HepG2 (cell line): ENCODE data around the gene MLX. TPM values are rescaled to one million over a fixed set of nuclear protein-coding genes. Genes with fewer than 3 reads are reported as not detected.

Source experiments
- BORCS8-MEF2B ChIP-seq: sonication (generic); formaldehyde crosslinking; IDR thresholded peaks from 2 replicates; pipeline ENCODE4 v1.8.0; 2022; ENCODE audit warnings: mild to moderate bottlenecking, missing genetic modification reagents
- CCDC6 ChIP-seq: sonication (generic); formaldehyde crosslinking; IDR thresholded peaks from 2 replicates; pipeline ENCODE4 v1.8.1; 2022; ENCODE audit warnings: mild to moderate bottlenecking, missing genetic modification reagents, moderate library complexity
- FOXA3 ChIP-seq: IDR thresholded peaks from 2 replicates; pipeline ENCODE4 v1.6.1; 2016; ENCODE audit warnings: missing genetic modification reagents, missing compliant biosample characterization
- GATAD2A ChIP-seq: IDR thresholded peaks from 2 replicates; pipeline ENCODE4 v1.6.1; 2016
- IRF2 ChIP-seq: IDR thresholded peaks from 2 replicates; pipeline ENCODE4 v1.6.1; 2018; ENCODE audit warnings: missing genetic modification reagents, missing compliant biosample characterization
- MEIS1 ChIP-seq: sonication (generic); formaldehyde crosslinking; IDR thresholded peaks from 2 replicates; pipeline ENCODE4 v1.9.0; 2021; ENCODE audit warnings: mild to moderate bottlenecking, missing genetic modification reagents, moderate library complexity, borderline replicate concordance
- NFATC3 ChIP-seq: sonication (generic); formaldehyde crosslinking; IDR thresholded peaks from 2 replicates; pipeline ENCODE4 v1.5.1; 2020; ENCODE audit warnings: mild to moderate bottlenecking, missing genetic modification reagents
- NFYC ChIP-seq: IDR thresholded peaks from 2 replicates; pipeline ENCODE4 v1.6.1; 2016; ENCODE audit warnings: missing genetic modification reagents, missing compliant biosample characterization
- TSC22D2 ChIP-seq: sonication (generic); formaldehyde crosslinking; IDR thresholded peaks from 2 replicates; pipeline ENCODE4 v1.5.1; 2020; ENCODE audit warnings: missing genetic modification reagents, mild to moderate bottlenecking, borderline replicate concordance
- YEATS2 ChIP-seq: sonication (generic); formaldehyde crosslinking; IDR thresholded peaks from 2 replicates; pipeline ENCODE4 v1.4.0; 2020; ENCODE audit warnings: missing genetic modification reagents, borderline replicate concordance
- YEATS4 ChIP-seq: sonication (generic); formaldehyde crosslinking; IDR thresholded peaks from 2 replicates; pipeline ENCODE4 v1.4.0; 2020; ENCODE audit warnings: missing genetic modification reagents, borderline replicate concordance
- ZNF652 ChIP-seq: IDR thresholded peaks from 2 replicates; pipeline ENCODE4 v1.6.1; 2016; ENCODE audit warnings: low read depth, borderline replicate concordance
- polyA plus RNA-seq, 8 experiments: library from polyadenylated mRNA; depleted of rRNA in 3 of 8; stranded (reverse) in 7 of 8; unstranded in 1 of 8; fragments of >200 nt; fragmentation: Illumina TruSeq in 4 of 8; extraction: Trizol in 4 of 8; gene quantifications; 2 replicates each; pipeline versions ENCODE4 v1.2.1 to v1.2.3, GENCODE V29; 2011 to 2016; ENCODE audit warnings: low read depth in 4 of 8, missing spikeins in 1 of 8, mixed read lengths in 1 of 8; ENCODE audit not compliant: insufficient read depth in 1 of 8
- total RNA-seq, 5 experiments: library from RNA; depleted of rRNA; stranded (reverse); fragments of >200 nt; fragmentation: Illumina TruSeq; extraction: Trizol; gene quantifications; 2 replicates each; pipeline ENCODE4 v1.2.3, GENCODE V29; 2016; ENCODE audit warnings: low read depth in 1 of 5
- TF ChIP-seq, protein P1 (sequence below): IDR thresholded peaks from 2 replicates; pipeline ENCODE4 v1.6.1; 2016; ENCODE audit warnings: mild to moderate bottlenecking, missing biosample characterization, missing genetic modification reagents
- TF ChIP-seq, protein P2 (sequence below): sonication (generic); formaldehyde crosslinking; IDR thresholded peaks from 2 replicates; pipeline ENCODE4 v1.4.0; 2020; ENCODE audit warnings: mild to moderate bottlenecking, missing genetic modification reagents, borderline replicate concordance

The MLX gene
- total and polyA plus RNA-seq, 2 of the 13 experiments (the other 11 are each of a cell fraction or from before 2014, with no cell fraction given) = 38.9 to 74.4 TPM

DNA sequence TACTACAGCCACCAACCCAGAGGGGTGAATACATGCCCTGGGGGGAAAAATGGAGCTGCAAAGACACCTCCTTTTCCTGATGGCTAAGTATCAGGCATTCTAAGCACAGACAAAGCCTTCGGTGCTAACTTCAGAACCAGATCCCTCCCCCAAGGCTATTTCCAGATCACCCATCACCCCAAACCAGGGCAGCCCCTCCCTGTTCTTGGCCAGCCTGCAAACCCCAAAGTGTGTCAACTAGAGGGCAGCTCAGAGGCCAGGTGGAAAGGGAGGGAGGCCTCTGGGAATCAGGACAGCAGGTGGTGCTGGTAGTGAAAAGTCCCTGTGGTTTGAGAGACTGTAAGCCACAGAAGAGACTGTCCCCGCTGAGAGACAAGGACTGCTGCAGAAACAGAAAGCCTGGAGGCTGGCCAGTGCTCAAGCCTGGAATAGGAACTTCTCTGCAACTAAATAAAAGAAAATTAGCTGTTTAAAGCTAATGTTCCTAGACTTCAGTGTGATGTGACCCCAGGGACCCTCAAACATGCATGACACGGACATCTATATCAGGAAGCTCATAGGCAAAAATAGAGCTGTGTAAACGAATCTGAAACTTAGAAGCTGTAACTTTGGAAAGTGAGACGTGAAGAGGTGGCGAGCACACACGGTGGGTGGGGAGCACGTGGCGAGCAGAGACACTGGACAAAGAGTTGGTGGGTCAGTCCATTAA is 51.7 kb downstream of the MLX start (continued):
- TF ChIP-seq, protein P1, sequence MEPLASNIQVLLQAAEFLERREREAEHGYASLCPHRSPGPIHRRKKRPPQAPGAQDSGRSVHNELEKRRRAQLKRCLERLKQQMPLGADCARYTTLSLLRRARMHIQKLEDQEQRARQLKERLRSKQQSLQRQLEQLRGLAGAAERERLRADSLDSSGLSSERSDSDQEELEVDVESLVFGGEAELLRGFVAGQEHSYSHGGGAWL = 0 out of 2 replicates have a peak, but pooled peaks have one; percentile 22
- TF ChIP-seq GATAD2A (CRISPR knock-in tag) (peak; percentile 68), FOXA3 (CRISPR knock-in tag) (peak; percentile 44; the same call in 1 of the 2 replicates), YEATS4 (0 out of 2 replicates have a peak, but pooled peaks have one; percentile 16), NFYC (peak; percentile 51), TSC22D2 (CRISPR knock-in tag) (peak; percentile 68; the same call in 1 of the 2 replicates), CCDC6 (CRISPR knock-in tag) (0 out of 2 replicates have a peak, but pooled peaks have one; percentile 75), BORCS8-MEF2B (CRISPR knock-in tag) (peak; percentile 75), IRF2 (peak; percentile 70; the same call in 1 of the 2 replicates), YEATS2 (CRISPR knock-in tag) (no peak), NFATC3 (CRISPR knock-in tag) (no peak), MEIS1 (CRISPR knock-in tag) (no peak), ZNF652 (CRISPR knock-in tag) (peak; percentile 66)
- TF ChIP-seq, protein P2, sequence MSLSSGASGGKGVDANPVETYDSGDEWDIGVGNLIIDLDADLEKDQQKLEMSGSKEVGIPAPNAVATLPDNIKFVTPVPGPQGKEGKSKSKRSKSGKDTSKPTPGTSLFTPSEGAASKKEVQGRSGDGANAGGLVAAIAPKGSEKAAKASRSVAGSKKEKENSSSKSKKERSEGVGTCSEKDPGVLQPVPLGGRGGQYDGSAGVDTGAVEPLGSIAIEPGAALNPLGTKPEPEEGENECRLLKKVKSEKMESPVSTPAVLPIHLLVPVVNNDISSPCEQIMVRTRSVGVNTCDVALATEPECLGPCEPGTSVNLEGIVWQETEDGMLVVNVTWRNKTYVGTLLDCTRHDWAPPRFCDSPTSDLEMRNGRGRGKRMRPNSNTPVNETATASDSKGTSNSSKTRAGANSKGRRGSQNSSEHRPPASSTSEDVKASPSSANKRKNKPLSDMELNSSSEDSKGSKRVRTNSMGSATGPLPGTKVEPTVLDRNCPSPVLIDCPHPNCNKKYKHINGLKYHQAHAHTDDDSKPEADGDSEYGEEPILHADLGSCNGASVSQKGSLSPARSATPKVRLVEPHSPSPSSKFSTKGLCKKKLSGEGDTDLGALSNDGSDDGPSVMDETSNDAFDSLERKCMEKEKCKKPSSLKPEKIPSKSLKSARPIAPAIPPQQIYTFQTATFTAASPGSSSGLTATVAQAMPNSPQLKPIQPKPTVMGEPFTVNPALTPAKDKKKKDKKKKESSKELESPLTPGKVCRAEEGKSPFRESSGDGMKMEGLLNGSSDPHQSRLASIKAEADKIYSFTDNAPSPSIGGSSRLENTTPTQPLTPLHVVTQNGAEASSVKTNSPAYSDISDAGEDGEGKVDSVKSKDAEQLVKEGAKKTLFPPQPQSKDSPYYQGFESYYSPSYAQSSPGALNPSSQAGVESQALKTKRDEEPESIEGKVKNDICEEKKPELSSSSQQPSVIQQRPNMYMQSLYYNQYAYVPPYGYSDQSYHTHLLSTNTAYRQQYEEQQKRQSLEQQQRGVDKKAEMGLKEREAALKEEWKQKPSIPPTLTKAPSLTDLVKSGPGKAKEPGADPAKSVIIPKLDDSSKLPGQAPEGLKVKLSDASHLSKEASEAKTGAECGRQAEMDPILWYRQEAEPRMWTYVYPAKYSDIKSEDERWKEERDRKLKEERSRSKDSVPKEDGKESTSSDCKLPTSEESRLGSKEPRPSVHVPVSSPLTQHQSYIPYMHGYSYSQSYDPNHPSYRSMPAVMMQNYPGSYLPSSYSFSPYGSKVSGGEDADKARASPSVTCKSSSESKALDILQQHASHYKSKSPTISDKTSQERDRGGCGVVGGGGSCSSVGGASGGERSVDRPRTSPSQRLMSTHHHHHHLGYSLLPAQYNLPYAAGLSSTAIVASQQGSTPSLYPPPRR = 0 out of 2 replicates have a peak, but pooled peaks have one; percentile 47
